ENCODE results near the gene GNG13.

- TF ChIP-seq POLR2AphosphoS5 (IDR thresholded peaks at IDR 0.05) (no peak), CTCF (IDR thresholded peaks at IDR 0.05) (no peak)
Observed at GRCh38 chr16:778909-779527, 21.5 kb downstream of the GNG13 start.
